GM21515 (cell line): ENCODE results near the gene KIF21B.
"Not testable (repeated sequence)": the region's sequence is repeated elsewhere in the genome, so short reads cannot be mapped to it uniquely, and the experiment has no call there.

Experiments
- ATAC-seq: cut with Tn5 transposase; IDR thresholded peaks from one replicate; pipeline ENCODE4 v1.9.1; 2021; ENCODE audit not compliant: unreplicated experiment

Gene KIF21B

DNA sequence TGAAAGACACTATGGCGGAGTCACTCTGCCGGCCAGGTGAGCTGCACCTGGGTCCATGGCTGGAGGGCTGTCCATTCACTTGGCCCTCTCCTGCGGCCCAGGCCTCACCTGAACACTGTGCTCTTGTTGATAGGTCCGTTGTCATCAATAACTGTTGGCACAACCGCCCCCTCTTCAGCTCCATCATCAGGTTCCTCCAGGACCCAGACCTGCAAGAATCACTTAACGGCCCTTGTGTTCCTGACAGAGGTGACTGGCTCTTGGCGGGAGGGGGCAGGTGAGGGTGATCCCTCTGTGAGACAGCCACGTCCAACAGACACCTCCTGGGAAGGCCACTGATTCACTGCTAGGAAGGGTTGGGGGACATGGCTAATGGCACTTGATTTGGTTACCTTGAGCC, 73.9 kb downstream of the KIF21B start:
- no peak for ATAC-seq

DNA sequence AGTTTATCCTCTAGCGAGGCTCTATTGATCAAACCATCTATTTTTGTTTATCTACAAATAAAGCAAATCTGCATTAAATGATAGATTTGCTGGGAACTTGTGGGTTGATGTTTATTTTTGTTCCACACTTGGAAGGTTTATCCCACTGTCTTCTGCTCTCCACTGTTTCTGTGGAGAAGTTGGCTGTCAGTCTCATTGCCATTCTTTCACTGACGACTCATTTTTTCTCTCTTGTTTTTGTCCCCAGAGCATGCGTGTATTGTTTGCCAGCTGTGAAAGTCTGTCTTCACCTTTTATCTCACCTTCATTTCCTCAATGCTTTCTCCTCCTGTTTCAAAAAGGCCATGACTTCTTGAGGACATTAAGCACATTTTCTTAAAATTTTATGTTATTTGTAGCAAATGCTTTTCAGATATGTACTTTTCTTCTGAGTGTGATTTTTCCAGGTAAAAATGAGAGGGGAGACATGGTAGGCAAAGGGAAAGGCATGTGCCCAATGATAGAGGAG, 76.4 kb downstream of the KIF21B start:
- ATAC-seq, result no peak

DNA sequence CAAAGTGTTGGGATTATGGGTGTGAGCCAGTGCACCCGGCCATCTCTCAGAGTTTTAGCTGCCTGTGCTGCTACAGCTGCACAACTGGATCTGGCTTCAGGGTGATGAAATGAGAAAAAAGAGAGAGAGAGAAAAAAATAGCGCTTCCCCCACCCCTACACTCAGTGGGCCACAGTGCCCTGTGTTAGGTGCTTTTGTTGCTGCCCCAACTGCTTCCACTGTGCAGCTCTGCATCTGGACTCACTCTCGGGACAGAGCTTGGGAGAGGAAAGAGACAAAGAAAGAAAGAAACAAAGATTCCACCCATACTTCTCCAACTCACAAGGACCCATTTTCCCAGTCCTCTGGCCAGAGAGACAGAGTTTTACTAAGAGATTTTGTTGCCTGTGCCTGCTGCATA, 78.4 kb downstream of the KIF21B start:
- no peak for ATAC-seq

DNA sequence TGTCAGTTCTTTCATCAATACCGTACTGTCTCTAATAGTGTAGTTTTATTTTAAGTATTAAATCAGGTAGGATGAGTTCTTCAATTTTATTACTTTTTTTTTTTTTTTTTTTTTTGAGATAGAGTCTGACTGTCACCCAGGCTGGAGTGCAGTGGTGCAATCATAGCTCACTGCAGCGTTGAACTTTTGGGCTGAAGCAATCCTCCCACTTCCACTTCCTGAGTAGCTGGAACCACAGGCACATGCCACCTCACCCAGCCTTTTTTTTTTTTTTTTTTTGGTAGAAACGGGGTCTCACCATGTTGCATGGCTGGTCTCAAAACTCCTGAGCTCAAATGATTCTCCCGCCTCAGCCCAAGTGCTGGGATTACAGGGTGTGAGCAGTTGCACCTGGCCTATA, 84.6 kb downstream of the KIF21B start:
- no peak for ATAC-seq

DNA sequence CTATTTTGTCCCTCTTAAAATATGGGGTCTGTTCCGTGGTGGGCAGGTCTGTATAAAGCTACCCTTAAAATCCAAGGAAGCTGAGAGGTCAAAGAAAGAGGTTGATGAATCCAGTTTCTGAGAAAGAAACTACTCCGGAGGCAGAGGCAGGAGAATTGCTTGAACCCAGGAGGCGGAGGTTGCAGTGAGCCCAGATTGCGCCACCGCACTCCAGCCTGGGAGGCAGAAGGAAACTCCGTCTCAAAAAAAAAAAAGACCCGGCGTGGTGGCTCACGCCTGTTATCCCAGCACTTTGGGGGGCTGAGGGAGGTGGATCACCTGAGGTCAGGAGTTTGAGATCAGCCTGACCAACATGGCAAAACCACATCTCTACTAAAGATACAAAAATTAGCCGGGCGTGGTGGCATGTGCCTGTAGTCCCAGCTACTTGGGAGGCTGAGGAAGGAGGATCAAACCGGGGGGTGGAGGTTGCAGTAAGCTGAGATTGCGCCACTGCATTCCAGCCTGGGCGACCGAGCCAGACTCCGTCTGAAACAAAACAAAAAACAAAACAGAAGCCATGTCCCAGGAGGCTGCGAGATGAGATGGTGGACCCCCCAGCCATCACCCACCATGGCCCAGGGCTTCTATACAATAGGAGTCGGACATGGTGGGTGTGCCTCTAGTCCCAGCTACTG, 88.1 kb downstream of the KIF21B start:
- ATAC-seq, result not testable (repeated sequence)

DNA sequence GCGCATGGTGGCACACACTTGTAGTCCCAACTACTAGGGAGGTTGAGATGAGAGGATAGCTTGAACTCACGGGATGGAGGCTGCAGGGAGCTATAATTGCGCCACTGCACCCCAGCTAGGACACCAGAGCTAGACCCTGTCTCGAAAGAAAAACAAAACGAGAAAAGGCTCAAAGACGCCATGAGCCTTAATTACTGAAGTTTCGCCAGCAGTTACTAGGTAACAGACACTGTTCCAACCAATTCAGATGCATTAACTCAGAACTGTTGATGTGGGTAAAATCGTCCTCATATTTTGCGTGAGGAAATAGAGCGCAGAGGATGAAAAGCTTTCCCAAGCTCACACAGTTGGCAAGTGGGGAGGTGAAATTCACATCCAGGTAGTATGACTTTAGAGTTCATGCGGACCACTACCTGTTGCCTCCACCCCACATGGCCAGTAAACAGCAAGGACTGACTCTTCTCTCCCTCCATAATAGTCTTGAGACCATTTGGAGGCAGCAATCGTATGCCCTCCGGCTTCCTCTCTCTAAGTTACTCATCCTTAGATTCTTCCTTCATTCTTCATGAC, 88.8 kb downstream of the KIF21B start:
- ATAC-seq, result no peak

DNA sequence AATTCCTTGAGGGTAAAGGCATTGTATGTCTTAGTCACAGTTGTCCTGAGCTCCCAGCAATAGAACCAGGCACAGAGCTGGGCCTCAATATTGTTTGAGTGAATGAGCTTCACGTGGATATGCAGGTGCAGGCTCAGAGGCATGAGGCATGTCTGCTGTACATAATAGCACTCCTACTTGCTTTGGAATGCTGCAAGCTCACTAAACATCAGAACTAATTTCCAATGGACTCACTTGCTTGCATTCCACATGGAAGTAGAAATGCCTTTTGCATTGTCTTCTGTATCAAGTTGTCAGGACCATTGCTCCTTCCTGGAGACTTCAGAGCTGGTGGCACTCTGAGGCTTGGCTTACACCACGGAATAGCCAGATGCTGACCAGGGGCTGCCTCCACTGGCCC, 91.7 kb downstream of the KIF21B start:
- no peak for ATAC-seq

DNA sequence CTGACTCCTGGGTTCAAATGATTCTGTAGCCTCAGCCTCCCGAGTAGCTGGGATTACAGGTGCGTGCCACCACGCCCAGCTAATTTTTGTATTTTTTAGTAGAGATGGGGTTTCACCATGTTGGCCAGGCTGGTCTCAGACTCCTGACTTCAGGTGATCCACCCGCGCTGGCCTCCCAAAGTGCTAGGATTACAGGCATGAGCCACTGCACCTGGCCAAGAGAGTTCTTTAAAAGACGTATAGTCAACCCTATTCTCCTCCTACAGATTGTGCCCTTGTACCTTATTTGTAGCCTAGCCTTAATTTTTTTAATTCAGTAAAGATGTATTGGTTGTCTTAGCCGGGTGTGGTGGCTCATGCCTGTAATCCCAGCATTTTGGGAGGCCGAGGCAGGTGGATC, 93.2 kb downstream of the KIF21B start:
- ATAC-seq, result not testable (repeated sequence)

DNA sequence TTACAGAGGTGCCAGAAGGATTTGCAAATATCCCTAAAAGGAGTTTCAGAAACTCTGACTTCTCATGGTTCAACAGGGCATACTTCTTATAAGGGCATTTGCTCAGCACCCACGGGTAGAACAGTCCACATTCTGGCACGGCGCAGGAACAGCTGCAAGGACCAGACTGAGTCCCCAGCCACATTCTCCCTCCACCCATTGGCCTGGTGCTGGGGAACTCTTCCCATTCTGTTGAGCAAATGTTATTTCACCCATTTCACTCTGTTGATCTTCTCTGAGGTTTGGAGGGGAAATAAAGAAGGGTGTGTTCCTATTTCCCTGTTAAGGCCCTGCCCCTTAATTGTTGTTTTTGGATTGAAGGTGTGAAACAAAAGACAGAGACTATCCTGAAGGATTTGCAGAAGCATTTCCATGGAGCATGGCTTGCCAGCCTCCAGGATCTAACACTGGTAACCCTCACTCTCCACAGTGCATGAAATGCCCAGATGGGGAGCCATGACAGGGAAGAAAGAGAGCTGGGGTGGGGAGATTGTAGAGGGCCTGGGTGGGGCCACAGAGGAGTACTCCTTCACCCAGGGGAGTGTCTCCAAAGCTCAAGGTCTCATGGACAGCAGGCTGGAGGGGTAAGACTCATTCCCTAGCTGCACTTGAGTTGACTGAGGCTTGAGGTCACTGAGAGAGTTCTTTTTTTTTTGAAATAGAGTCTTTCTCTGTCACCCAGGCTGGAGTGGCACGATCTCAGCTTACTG, 93.8 kb downstream of the KIF21B start:
- ATAC-seq, result no peak

DNA sequence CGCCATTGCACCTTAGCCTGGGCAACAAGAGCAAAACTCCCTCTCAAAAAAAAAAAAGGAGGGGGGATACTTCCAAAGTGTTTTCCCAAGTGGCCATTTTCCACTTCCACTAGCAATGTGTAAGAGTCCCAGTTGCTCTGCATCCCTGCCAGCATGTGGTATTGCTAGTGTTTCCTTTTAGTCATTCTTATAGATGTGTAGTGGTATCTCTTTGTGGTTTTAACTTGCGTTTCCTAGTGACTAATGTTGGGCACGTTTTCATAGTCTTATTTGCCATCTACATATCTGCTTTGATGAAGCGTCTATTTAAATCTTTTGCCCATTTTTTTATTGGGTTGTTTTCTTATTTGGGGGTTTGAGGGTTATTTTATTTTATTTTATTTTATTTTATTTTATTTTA, 97.7 kb downstream of the KIF21B start:
- ATAC-seq, result no peak

DNA sequence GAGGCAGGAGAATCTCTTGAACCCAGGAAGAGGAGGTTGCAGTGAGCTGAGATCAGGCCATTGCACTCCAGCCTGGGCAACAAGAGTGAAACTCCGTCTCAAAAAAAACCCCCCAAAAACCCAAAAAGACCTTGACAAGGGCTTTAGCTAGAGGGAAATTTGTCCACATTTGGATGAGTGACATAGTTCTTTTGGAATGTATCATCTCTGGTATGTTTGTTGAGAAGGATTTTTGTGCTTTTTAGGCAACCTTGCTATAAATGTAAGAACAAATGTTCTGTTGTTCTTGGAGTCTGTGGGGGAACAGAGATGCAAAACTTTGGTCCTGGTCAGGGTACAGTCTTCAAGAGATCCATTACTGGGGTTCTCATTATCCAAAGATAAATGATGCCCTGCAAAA, 99.9 kb downstream of the KIF21B start:
- no peak for ATAC-seq

DNA sequence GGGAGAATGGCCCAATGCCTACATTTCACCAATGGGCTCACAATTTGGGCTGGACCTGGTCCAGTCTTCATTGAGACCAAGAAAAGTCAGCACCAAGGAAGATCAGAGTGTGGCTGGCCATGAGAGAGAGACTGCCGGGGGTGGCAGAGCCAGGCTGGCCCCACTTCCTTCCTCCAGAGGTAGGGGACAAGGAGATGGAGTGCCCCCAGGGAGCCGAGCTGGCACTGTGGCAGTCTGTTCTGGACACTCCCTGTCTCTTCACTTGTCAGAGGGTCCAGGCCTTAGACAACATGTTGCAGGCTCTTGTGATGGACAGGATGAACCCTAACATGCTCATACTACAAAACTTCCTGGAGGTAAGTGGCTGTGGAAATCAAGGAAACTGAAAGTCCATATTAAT, 101.1 kb downstream of the KIF21B start:
- no peak for ATAC-seq

DNA sequence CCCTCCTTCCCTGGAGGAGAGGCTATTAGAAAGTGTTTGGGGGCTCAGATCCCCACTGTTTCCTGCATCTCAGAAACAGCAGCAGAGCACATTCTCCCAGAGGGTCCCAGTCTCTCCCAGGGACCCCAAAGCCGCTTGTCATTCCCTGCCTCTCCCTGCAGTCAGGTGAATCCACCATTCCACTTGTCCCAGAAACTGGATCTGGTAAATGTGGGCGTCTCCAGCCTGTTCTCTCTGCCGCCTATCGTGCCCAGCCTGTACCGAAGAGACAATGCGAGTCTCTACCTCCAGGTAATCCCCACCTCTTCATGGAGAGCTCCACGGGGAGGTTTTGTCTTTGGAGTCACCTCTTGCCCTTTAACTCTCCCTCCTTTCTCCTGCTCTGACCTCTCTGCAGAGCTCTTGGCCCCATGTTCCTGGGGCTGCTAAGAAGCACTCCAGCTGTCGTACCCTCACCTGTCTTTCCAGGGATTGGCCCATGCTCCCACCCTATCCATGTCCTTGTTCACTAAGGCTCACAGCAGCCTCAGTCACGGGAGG, 101.9 kb downstream of the KIF21B start:
- ATAC-seq, result no peak
